K562 (cell line): ENCODE data around the gene MYRIP. TPM values are rescaled to one million over a fixed set of nuclear protein-coding genes. Genes with fewer than 3 reads are reported as not detected.

ENCODE experiments used
- ATAC-seq: fragments of 200-7000 bp; cut with Tn5 transposase; 3 replicates; pipeline ENCODE4 v1.9.1; 2020; ENCODE audit warnings: moderate library complexity
- BruUV-seq: library from RNA; stranded (reverse); fragments of 400-500 nt; replicated peaks from 2 replicates; lab custom pipeline; 2021; lab: Mats Ljungman, UMichigan
- CTCF ChIA-PET: fragments of 300-600 bp; formaldehyde crosslinking; extraction: SDS; loops from one replicate; lab custom pipeline; 2021; ENCODE audit warnings: low intra/inter-chr PET ratio; lab: Yijun Ruan, JAX
- POLR2A ChIA-PET: fragments of 300-600, 350-650 bp; sonication (Branson Sonifier 250); formaldehyde crosslinking; extraction: SDS; loops from one replicate; lab custom pipeline; 2021; ENCODE audit warnings: antibody characterized with exemption, inconsistent platforms; lab: Yijun Ruan, JAX
- DNase-seq, 4 experiments: peaks; one replicate each; pipeline versions ENCODE4 v3.0.0 to v3.0.0-alpha.2; 2011 to 2018; ENCODE audit warnings: low spot score in 3 of 4, mixed read lengths in 3 of 4; ENCODE audit errors: extremely low read depth in 1 of 4
- FAIRE-seq: peaks from 2 replicates; lab custom pipeline; 2011; peaks lifted over from hg19 to GRCh38; lab: Jason Lieb, UNC
- H2AFZ ChIP-seq: 2 replicates; pipeline ENCODE4 v1.6.0; 2011; ENCODE audit warnings: low read depth, low read length, control low read depth, inconsistent platforms
- H3K27ac ChIP-seq: fragments of 200-600 bp; 3 replicates; pipeline ENCODE4 v1.8.0; 2011; ENCODE audit warnings: low read depth, mild to moderate bottlenecking, control low read depth, inconsistent platforms, low read length, moderate library complexity, mixed read lengths; ENCODE audit errors: extremely low read depth
- H3K27me3 ChIP-seq, 2 experiments: fragments of 300-600 bp in 1 of 2; 2 replicates in 1 of 2; 3 replicates in 1 of 2; pipeline versions ENCODE4 v1.6.0 to v1.8.0; 2011; ENCODE audit warnings: inconsistent platforms in 2 of 2, low read length in 2 of 2, mild to moderate bottlenecking in 1 of 2, mixed read lengths in 1 of 2, moderate library complexity in 1 of 2; ENCODE audit not compliant: control insufficient read depth in 2 of 2, insufficient read depth in 2 of 2
- H3K36me3 ChIP-seq: fragments of 300-600 bp; 3 replicates; pipeline ENCODE4 v1.8.0; 2011; ENCODE audit warnings: mild to moderate bottlenecking, low read length, inconsistent platforms; ENCODE audit not compliant: control insufficient read depth, insufficient read depth
- H3K4me1 ChIP-seq, 2 experiments: fragments of 200-600 bp in 1 of 2; replicated peaks in 1 of 2; 2 replicates in 1 of 2; 3 replicates in 1 of 2; pipeline versions ENCODE4 v1.5.1 to v1.8.0; 2011; ENCODE audit warnings: inconsistent platforms in 2 of 2, low read length in 2 of 2, mild to moderate bottlenecking in 1 of 2, mixed read lengths in 1 of 2, moderate library complexity in 1 of 2; ENCODE audit not compliant: control insufficient read depth in 2 of 2, insufficient read depth in 2 of 2
- H3K4me2 ChIP-seq: 2 replicates; pipeline ENCODE4 v1.6.1; 2011; ENCODE audit warnings: low read length, control low read depth, inconsistent platforms, mixed read lengths; ENCODE audit not compliant: insufficient read depth
- H3K4me3 ChIP-seq: fragments of 200-600 bp; sonication (generic), shearing (Covaris generic); 2 replicates; pipeline ENCODE4 v1.5.1; 2016; ENCODE audit warnings: control low read depth, inconsistent platforms
- H3K79me2 ChIP-seq: fragments of 200-600 bp; 3 replicates; pipeline ENCODE4 v1.8.0; 2011; ENCODE audit warnings: low read length, inconsistent platforms; ENCODE audit not compliant: control insufficient read depth, insufficient read depth
- H3K9ac ChIP-seq, 2 experiments: 2 replicates each; pipeline versions ENCODE4 v1.6.0 to v1.6.1; 2011; ENCODE audit warnings: low read depth in 2 of 2, low read length in 2 of 2, control low read depth in 1 of 2, inconsistent platforms in 1 of 2, mild to moderate bottlenecking in 1 of 2, mixed read lengths in 1 of 2; ENCODE audit not compliant: insufficient read depth in 1 of 2
- H3K9me1 ChIP-seq: one replicate; pipeline ENCODE4 v1.6.0; 2011; ENCODE audit warnings: inconsistent platforms, mild to moderate bottlenecking, low read length, moderate library complexity; ENCODE audit not compliant: control insufficient read depth, insufficient read depth
- H3K9me3 ChIP-seq: replicated peaks from 2 replicates; pipeline ENCODE4 v1.5.1; 2011; ENCODE audit warnings: low read depth, low read length, inconsistent platforms; ENCODE audit not compliant: control insufficient read depth, insufficient read depth
- H4K20me1 ChIP-seq: replicated peaks from 2 replicates; pipeline ENCODE4 v1.6.1; 2011; ENCODE audit warnings: low read length, inconsistent platforms, mixed read lengths; ENCODE audit not compliant: control insufficient read depth, insufficient read depth
- JUNB ChIP-seq: fragments of 450-650 bp; formaldehyde crosslinking; conservative IDR thresholded peaks from 2 replicates; pipeline ENCODE4 v1.4.0; 2020; ENCODE audit warnings: mild to moderate bottlenecking
- MAFG ChIP-seq: fragments of 450-650 bp; conservative IDR thresholded peaks from 2 replicates; pipeline ENCODE4 v1.6.1; 2016; ENCODE audit warnings: missing genetic modification characterization, missing compliant biosample characterization
- ZNF551 ChIP-seq: fragments of 250-450 bp; sonication (Bioruptor Pico); IDR thresholded peaks from 2 replicates; pipeline ENCODE4 v1.5.0; 2021; ENCODE audit warnings: mild to moderate bottlenecking, moderate library complexity
- ZNF57 ChIP-seq: fragments of 450-650 bp; formaldehyde crosslinking; IDR thresholded peaks from 2 replicates; pipeline ENCODE4 v1.4.0; 2020; ENCODE audit warnings: mild to moderate bottlenecking, moderate library complexity
- WGBS: fragments of 100-300 bp; shearing (Covaris generic); methylation state at CpG from one replicate; pipeline ENCODE4 v1.1.6; 2016; ENCODE audit warnings: low coverage, mixed read lengths; ENCODE audit not compliant: insufficient coverage; ENCODE audit errors: missing lambda C conversion rate; 5-methylcytosine and 5-hydroxymethylcytosine counted together
- in situ Hi-C: fragments of 300-500 bp; cut with MboI; formaldehyde crosslinking; loops from 4 replicates; pipeline ENCODE4 v1.15.0; 2018; ENCODE audit warnings: inconsistent platforms, mixed read lengths
- intact Hi-C: fragments of 100-400 bp; cut with micrococcal nuclease; formaldehyde crosslinking; loops from 2 replicates; pipeline ENCODE4 v1.14.2; 2022
- polyA plus RNA-seq, 8 experiments: library from polyadenylated mRNA; depleted of rRNA in 4 of 8; stranded (reverse) in 5 of 8; unstranded in 3 of 8; fragments of >200 nt; fragmentation: Nextera tagmentation in 2 of 8; fragmentation: Illumina TruSeq in 1 of 8; extraction: Ambion mirVana in 2 of 8; extraction: Trizol in 1 of 8; gene quantifications; 2 replicates each; pipeline versions ENCODE4 v1.2.1 to v1.2.3, GENCODE V29; 2011 to 2014; ENCODE audit warnings: inconsistent platforms in 1 of 8, missing spikeins in 1 of 8
- total RNA-seq, 7 experiments: library from RNA; depleted of rRNA in 6 of 7; stranded (reverse); fragments of >200 nt in 6 of 7; fragmentation: Illumina TruSeq in 2 of 7; extraction: Trizol in 2 of 7; gene quantifications; 2 replicates each; pipeline versions ENCODE4 v1.2.1 to v1.2.3, GENCODE V29; 2011 to 2021; ENCODE audit warnings: low replicate concordance in 1 of 7
- TF ChIP-seq, protein P1 (sequence below): fragments of 450-650 bp; conservative IDR thresholded peaks from 2 replicates; pipeline ENCODE4 v1.6.1; 2016; ENCODE audit warnings: missing genetic modification characterization, low read depth, mild to moderate bottlenecking, control low read depth, missing compliant biosample characterization

Gene MYRIP
- total and polyA plus RNA-seq, 9 of the 15 experiments (the other 6 are each of a cell fraction or from before 2014, with no cell fraction given), result 0.03 to 0.12 TPM; not detected in 7

- intact Hi-C loops (loop anchor here (10.0 kb wide), 1 partner anchor 156 kb away; no protein-coding TSS in a partner anchor), in situ Hi-C loops (no loop called here)
- DNase-seq (no peak), FAIRE-seq (no peak), ATAC-seq (no peak)
- BruUV-seq, result no TSS peak
- no peak for TF ChIP-seq MAFG (tag)
- TF ChIP-seq ZNF57 (CRISPR knock-in tag), result no peak
- TF ChIP-seq JUNB (CRISPR knock-in tag), result no peak
- no peak for TF ChIP-seq ZNF551
- TF ChIP-seq, protein P1, sequence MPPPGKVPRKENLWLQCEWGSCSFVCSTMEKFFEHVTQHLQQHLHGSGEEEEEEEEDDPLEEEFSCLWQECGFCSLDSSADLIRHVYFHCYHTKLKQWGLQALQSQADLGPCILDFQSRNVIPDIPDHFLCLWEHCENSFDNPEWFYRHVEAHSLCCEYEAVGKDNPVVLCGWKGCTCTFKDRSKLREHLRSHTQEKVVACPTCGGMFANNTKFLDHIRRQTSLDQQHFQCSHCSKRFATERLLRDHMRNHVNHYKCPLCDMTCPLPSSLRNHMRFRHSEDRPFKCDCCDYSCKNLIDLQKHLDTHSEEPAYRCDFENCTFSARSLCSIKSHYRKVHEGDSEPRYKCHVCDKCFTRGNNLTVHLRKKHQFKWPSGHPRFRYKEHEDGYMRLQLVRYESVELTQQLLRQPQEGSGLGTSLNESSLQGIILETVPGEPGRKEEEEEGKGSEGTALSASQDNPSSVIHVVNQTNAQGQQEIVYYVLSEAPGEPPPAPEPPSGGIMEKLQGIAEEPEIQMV (tag), result no peak
- Histone ChIP-seq H3K9me1 (no peaks in the 10 kb centered on the region), H3K4me3 (no peak overlapping the region), H3K36me3 (no peaks in the 10 kb centered on the region), H3K27ac (no peak overlapping the region), H3K4me2 (no peak overlapping the region), H3K4me1 (no peaks in the 10 kb centered on the region), H2AFZ (no peak overlapping the region), H3K9me3 (no peaks in the 10 kb centered on the region), H3K27me3 (0 out of 5 replicates have a peak, but pooled peaks cover 0 to 5% of the 10 kb centered on the region in 2 experiments), H3K9ac (no peak overlapping the region), H3K79me2 (no peaks in the 10 kb centered on the region), H4K20me1 (no peaks in the 10 kb centered on the region)
- POLR2A ChIA-PET, result no interaction called here
- CTCF ChIA-PET, result no interaction called here
- 0% methylated on average over 2 of the region's 2 CpGs for WGBS
Measured at GRCh38 chr3:40018369-40018768, 209.0 kb downstream of the MYRIP start.
